Mucosa of descending colon (tissue), 3 donors: ENCODE measurements around the gene STK4. TPM values are rescaled to one million over a fixed set of nuclear protein-coding genes. Genes with fewer than 3 reads are reported as not detected.
A peak's percentile ranks its signal among the peaks of the same experiment; 100 is the strongest.

Source experiments
- ATAC-seq: fragments of 200-7000 bp; cut with Tn5 transposase; one replicate; pipeline ENCODE4 v1.9.1; 2020; ENCODE audit warnings: mild to moderate bottlenecking, moderate library complexity
- DNase-seq, 3 donors: peaks; one replicate each; pipeline ENCODE4 v3.0.0-alpha.2; 2020
- H3K36me3 ChIP-seq: fragments of 200-600 bp; one replicate; pipeline ENCODE4 v1.8.0; 2021; ENCODE audit warnings: low read depth, mild to moderate bottlenecking
- H3K4me1 ChIP-seq: fragments of 200-600 bp; one replicate; pipeline ENCODE4 v1.8.0; 2021; ENCODE audit warnings: low read depth, mild to moderate bottlenecking
- H3K4me3 ChIP-seq: fragments of 200-600 bp; one replicate; pipeline ENCODE4 v1.8.0; 2021; ENCODE audit warnings: mild to moderate bottlenecking
- H3K9me3 ChIP-seq: fragments of 200-600 bp; one replicate; pipeline ENCODE4 v1.8.0; 2021; ENCODE audit warnings: mild to moderate bottlenecking
- CTCF ChIP-seq: fragments of 200-600 bp; IDR thresholded peaks from one replicate; pipeline ENCODE4 v1.8.0; 2022; ENCODE audit warnings: antibody characterized with exemption, mild to moderate bottlenecking
- intact Hi-C, 2 donors: fragments of 100-400 bp; cut with DNase I in 1 of 2; cut with micrococcal nuclease in 1 of 2; formaldehyde crosslinking; loops; one replicate each; pipeline versions ENCODE4 v1.11.0 to v1.11.1; 2022; cut with DNase I, micrococcal nuclease
- total RNA-seq, 3 donors: library from RNA; stranded (reverse); fragmentation: NEBNext Ultra II Directional in 2 of 3; extraction: Animal tissue kit (Norgen Biotek cat#: 25700) in 2 of 3; gene quantifications; one replicate each; pipeline versions ENCODE4 v1.2.1 to v1.2.4, GENCODE V29; 2021 to 2023
- donor health status: DM: no; HTN: no; CAD: no; lungs with moderate emphysema.
- donor health status: DM: no; HTN: no; CAD: no.
- donor health status: DM: no; HTN: yes; CAD: no.

STK4 gene
- total RNA-seq, 3 donors from 2014 or later: 34.2 to 42.0 (median 36.6) TPM

- Histone ChIP-seq H3K4me3 (peak within 1 kb of the TSS; percentile 58), H3K4me1 (peaks cover 6% of the 10 kb centered on the region), H3K9me3 (no peaks in the 10 kb centered on the region), H3K36me3 (peaks cover 2% of the 10 kb centered on the region)
- TF ChIP-seq CTCF: no peak
- DNase-seq (peak; percentile 97 to 99 (median 98)), ATAC-seq (peak; percentile 99)
- intact Hi-C loops: no loop called here
These were observed 6.0 kb upstream of the STK4 start, which contains the start of gene TOMM34 for GRCh38 chr20:44960103-44960852. TOMM34 (minus strand) TSS chr20:44960397; CDS start chr20:44960333, 64 bp downstream.

GRCh38 chr20:44961011-44961869, 5.1 kb upstream of the STK4 start:
- ATAC-seq (no peak), DNase-seq (no peak)
- Histone ChIP-seq H3K36me3 (no peaks in the 10 kb centered on the region), H3K9me3 (no peaks in the 10 kb centered on the region), H3K4me1 (peaks cover 6% of the 10 kb centered on the region), H3K4me3 (no peak overlapping the region)
- no peak for TF ChIP-seq CTCF
- intact Hi-C loops: no loop called here

GRCh38 chr20:44961870-44962267, 4.4 kb upstream of the STK4 start:
- ATAC-seq (no peak), DNase-seq (no peak)
- no peaks in the 10 kb centered on the region for H3K9me3 ChIP-seq
- H3K4me3 ChIP-seq: no peak overlapping the region
- intact Hi-C loops: no loop called here
- TF ChIP-seq CTCF: no peak
- no peaks in the 10 kb centered on the region for H3K36me3 ChIP-seq
- peaks cover 6% of the 10 kb centered on the region for H3K4me1 ChIP-seq

GRCh38 chr20:44962483-44962882, 3.8 kb upstream of the STK4 start:
- no peak for TF ChIP-seq CTCF
- intact Hi-C loops: no loop called here
- H3K9me3 ChIP-seq: no peaks in the 10 kb centered on the region
- DNase-seq (no peak), ATAC-seq (no peak)
- no peak overlapping the region for H3K4me3 ChIP-seq
- H3K36me3 ChIP-seq: no peaks in the 10 kb centered on the region
- H3K4me1 ChIP-seq: peaks cover 13% of the 10 kb centered on the region

- TF ChIP-seq CTCF: no peak
- H3K4me1 ChIP-seq: peaks cover 19% of the 10 kb centered on the region
- DNase-seq (no peak), ATAC-seq (no peak)
- no peaks in the 10 kb centered on the region for H3K9me3 ChIP-seq
- no peaks in the 10 kb centered on the region for H3K36me3 ChIP-seq
- no peak overlapping the region for H3K4me3 ChIP-seq
- intact Hi-C loops: no loop called here
These were observed 2.7 kb upstream of the STK4 start for GRCh38 chr20:44963325-44964215.
